OCI-M2 (cell line): Measurements from ENCODE around the gene RAPGEF1.

ENCODE experiments used
- DNase-seq: peaks from one replicate; lab custom pipeline; 2025; ENCODE audit not compliant: unreplicated experiment; lab: John Stamatoyannopoulos, UW

RAPGEF1 gene

DNA sequence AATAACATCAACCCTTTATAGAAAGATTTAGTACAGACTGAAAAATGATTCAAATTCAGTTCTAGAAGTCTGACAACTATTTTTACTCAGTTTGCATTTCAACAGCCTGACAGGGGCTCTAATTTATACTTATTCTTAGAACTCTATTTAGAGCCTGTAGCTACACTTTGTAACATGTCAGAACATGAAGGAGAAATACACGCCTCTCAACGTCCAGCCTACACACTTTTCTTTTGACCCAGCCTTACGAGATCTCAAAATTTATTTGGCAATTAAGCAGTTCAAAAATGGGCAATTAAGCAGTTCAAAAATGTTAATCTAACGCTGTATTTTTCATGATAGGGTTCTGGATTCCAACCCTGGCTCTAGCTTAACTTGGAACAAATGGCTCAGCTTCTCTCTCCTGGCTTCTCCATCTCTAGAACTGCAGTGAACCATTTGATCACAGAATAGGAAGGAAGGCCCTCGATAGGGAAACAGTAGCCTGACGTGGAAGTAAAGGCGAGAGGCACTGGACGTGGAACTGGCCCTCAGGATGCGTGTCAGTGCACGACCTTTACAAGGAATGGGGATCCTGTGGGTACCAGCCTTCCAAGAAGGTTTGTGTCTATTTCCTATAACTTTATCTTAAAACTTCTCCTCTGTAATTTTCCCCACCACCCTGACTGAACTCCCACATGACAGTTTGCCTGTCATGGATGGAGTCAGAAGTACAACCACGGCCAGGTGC is 128.1 kb downstream of the RAPGEF1 start:
- DNase-seq, result no peak

DNA sequence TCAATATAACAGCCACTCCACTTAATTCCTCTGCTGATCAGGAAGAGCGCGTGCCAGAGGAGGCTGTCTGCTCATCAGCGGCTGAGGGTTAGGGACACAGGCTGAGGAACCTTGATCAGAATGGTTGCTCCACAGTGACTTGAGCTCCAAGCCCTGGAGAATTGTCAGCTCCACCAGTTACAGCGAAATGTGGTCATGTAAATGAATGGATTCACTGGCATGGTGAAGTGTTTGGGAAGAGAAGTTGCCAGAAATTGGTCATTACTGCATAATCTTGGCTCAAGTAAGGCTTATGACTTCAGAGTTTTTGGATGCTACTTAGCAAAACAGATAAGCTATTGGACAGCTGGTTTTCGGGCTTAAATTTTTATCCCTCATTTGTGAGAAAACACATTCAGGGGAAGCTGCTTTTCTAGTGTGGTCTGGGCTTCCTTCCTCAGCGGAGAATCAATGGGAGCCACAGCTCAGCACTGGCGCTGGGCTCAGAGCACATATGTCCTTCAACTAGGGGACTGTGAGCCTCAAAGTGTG is 129.6 kb downstream of the RAPGEF1 start:
- no peak for DNase-seq

DNA sequence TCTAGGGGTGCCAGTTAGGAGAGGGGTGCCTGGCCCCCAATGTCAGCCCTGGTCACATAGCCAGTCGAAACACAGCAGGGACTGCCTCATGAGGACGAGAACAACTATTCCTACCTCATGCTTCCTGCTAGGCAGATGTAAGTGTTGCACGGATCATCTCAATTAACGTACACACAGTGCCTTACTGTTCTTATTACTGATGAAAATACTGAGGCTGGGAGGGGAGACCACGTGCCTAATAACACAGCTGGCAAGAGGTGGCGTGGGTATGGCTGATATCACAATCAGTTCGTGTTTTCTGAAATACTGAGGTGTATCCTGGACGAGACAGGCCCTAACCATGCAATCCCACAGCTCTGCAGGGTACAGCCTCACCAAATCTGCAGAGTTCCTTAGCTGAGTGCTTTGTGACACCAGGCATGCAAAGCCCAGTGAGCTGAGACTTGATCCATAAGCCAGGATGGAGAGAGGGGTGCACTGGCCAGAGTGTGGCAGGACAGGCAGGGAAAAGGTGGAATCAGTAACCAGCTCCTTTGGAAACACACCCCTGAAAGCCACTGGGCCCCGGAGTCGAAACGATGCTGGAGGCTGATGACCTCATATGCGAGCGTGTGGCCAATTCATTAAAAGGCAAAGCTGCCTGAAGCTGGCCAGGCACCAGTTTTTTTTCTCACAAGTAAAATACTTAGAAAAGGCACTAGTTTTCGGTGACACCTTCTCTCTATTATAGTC is 130.6 kb downstream of the RAPGEF1 start:
- DNase-seq, result no peak

DNA sequence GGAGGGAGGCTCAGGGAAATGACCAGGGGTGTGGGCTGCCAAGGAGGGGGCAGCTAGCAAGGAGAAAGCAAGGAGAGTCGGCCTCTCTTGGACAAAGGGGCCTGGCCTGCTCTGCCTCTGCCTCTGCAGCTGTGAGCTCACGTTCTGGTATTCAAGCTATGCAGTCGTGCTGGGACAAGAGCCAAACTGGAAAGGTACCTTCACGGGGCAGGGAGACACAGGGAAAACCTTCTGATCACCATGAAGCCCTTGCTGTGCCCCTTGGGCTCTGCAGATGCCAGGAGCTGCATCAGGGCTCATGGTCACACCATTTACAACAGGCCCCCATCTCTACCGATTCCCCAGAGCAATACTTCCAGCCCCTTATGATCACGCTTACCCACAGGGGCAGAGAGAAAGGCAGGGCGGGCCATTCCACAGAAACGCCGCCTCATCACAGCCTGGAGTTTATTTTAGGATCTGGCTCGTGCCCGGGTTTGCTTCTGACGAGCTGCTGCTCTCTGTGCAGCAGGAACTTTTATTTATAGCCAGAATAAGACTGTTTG is 131.3 kb downstream of the RAPGEF1 start:
- no peak for DNase-seq

DNA sequence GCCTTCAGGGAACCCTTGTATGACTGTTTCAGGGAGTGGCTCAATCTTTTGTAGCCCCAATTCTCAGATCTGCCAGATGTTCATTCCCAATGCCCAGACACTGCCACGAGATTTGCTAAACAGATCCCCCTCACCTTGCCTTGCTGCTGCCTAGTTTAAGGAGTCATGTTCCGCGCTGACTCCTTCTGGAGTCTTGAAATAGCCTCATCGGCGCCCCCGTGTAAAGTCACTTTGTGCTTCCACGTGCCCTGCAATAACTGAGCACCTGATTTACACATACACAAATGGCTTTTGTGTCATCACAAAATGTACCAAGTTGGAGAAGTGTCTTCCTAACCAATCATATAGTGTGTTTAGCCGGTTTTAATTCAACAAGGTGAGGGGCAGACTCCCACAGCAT is 132.3 kb downstream of the RAPGEF1 start:
- no peak for DNase-seq

DNA sequence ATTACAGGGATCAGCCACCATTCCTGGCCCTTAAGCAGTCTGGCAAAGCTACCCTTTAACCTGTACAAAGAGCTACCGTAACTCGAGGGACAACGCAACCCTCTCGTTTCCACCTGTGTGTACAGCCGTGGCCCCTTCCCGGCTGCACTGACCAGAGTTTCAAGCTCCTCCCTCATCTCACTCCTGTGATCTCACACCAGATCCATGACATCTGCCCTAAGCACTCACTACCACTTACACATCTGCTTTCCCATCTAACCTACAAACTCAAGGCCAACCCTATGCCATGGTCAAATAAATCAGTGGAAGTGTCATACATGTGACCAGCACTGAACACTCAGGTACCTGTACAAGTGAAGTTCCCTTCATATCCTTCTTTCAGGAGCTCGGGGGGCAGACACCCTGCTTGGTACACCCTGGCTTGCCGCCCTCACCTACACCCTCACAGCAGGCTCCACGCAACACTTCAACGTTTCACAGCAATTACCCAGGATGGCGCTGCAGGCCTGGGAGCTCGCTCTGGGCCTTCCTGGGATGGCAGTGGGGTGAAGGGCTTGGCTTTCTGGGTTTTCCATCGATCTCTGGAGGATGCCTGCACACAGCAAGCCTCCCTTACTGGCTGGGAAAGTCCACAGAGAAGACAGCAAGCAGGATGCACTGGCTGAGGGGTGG is 132.8 kb downstream of the RAPGEF1 start:
- no peak for DNase-seq

DNA sequence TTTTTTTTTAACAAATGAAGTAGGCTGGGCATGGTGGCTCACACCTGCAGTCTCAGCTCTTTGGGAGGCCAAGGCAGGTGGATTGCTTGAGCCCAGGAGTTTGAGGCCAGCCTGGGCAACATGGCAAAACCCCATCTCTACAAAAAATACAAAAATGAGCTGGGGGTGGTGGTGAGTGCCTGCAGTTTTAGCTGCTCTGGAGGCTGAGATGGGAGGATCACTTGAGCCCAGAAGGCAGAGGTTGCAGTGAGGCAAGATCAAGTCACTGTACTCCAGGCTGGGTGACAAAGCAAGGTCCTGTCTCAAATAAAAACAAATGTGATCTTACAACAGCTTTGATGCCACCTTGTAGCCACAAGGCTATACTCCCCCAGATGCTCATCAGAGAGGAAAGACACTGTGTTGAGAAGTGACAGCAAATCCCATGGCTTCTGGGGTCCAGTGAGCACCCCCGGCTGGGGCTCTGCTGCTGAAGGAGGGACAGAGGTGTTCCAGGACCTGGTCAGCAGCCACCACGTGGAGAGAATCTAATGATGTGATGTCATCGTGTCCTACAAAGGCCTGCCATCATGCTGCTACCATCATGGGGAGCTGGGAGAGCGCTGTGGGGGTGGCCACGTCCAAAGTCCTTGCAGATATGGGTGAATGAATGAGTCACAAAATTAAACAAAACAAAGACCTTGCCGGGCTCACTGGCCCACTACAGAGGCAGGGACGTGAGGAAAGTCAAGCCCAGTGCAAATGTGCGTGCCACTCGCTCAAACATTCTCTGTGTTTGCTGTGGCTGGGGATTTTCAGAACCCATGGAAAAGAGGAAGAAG is 133.9 kb downstream of the RAPGEF1 start:
- DNase-seq, result no peak

DNA sequence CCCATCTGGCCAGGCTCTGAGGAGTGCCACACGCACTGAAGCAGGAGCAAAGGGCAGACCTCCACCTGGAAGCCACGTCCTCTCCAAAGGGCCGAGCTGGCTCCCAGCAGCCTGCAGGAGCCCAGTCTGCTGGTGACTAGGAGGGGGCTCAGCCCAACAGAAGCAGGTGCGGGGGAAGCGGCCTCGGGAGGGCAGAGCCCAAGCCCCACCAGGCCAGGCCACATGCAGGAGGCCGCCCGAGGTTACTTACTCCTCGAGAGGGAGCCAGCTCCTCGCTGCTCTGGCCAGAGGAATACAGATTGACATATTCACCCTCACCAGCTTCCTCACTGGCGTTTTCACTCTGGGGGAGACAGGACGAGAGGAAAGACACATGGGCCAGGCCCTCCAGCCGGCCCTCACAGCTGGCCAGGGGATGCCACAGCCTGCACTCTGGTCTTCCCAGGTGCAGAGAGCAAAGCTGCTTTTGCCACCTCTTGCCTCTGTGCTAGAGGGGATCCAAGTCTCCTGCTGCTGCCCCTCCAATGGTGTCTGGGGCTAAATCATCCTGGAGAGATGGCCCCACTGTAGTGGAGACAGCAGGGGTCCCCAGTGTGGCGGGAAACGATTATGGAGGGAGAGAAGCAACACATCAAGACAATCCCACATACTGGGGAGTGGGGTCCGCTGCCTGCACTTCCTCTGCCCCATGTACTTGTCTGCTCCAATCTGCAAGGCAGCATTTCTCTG is 136.0 kb downstream of the RAPGEF1 start:
- no peak for DNase-seq

DNA sequence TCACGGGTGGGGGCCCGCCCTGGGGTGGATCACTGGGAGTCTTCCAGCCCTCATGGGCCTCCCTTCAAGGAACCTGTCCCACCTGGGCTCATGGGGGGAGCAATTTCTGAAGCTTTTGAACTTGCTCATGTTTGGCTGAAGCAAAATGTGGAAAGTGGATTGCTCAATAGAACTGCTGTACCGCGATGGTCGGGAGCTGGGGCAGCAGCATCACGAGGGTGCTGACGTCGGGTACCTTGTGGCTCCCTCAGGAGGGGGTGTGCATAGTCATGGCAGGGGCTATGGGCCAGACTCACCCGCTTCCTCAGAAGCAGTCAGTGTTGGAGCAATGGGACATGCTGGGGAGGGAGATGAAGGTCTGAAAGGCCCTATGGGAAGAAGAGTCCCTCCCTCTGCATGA is 136.7 kb downstream of the RAPGEF1 start:
- DNase-seq, result no peak

DNA sequence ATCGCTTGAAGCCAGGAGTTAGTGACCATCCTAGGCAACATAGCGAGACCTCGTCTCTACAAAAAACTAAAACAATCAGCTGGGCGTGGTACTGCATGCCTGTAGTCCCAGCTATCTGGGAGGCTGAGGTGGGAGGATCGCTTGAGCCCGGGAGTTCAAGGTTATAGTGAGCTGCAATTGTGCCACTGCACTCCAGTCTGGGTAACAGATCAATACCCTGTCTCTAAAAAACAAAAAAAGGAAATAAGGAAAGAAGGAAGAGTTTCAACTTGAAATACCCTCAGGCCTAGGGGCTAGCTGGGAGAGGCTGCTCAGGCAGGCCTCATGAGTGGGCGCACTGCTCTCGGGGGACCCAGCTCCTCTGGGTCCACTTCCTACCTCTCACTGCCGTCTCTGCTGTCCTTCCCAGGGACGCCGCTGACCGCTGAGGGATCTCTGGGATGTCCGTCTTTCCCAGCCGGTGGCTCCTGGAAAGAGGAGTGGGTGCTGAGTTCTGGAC is 138.1 kb downstream of the RAPGEF1 start:
- no peak for DNase-seq

DNA sequence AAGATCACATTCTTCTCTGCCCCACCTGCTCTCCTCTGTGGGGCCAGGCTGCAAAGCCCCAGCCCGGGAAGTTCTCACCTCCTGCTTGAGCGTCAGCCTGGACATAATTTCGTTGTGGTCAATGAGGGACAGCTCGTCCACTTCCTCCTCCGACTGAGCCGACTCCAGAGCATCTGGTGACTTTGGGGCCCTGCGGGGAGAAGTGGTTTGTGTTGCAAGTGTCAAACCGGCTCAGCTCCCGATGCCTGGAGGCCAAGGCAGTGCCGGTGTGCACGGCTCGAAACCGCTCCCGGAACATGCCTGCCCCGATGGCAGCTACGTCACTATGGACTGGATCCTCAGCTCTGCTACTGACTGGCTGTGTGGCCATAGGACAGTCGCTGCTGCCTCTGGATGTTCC is 141.8 kb downstream of the RAPGEF1 start:
- DNase-seq, result no peak

DNA sequence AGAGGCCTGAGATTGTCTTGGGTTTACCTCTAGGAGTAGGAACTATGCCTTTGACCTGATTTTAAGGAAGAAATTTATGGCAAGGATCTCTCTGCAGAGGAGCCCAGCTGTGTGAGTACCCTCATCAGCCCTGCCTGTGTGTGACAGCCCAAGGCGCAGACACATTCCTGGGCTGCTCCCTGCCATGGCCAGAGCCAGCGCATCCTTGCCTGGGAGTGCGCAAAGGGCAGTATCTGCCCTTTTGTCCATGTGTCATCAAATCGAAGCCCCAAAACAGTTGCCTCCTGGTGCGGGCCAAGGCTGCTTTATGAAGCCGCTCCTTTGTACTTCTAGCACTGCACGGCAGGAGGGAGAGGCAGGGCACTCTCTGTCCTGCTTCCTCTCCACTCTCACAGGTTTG is 142.6 kb downstream of the RAPGEF1 start:
- DNase-seq, result no peak

DNA sequence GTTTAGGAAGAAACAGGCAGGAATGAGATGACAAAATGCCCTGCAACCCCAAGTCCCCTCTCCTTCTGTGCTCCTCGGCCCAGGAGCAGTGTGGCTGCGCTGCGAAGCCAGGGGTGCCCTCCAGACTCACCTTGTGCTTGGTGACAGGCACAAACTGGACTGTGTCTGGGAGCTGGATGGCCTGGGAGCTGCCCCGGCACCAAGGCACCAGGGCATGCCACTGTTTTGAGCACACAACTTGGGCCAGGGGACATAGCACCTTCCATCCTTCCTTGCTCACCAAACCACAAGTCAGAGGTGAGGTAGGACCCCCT is 143.5 kb downstream of the RAPGEF1 start:
- no peak for DNase-seq

DNA sequence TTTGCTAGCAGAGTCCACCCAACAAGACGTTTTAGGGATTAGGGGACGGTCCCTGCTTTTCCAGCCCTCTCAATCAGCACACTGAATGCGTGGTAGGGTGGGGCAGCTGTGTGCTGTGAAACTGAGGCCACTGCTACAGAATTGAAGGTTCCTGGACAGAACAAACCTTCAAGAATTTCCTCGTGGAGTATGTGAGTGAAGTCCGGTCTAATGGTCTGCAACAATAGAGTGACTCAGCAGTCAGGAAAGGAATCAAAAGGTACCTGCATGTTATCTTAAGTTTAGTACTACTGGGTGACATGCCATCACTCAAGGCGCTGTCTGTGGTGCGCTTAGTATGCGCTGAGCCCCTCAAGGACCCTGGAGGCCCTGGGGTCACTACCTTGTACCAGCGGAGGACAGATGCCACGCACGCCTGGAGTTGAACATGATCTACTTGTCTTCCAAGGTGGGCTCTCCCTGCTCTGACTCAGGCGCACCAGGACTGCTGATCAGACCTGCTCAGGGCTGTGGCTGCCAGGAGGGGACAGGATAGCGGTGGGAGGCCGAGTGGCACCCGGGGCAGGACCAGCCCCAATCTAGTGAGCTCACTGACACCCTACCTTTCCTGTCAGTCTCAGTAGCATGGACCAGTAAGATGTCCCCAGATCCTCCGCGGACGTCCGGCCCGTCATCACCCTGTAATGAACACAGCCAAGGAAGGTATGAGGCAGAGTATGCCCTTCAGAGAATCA is 144.0 kb downstream of the RAPGEF1 start:
- DNase-seq, result no peak

DNA sequence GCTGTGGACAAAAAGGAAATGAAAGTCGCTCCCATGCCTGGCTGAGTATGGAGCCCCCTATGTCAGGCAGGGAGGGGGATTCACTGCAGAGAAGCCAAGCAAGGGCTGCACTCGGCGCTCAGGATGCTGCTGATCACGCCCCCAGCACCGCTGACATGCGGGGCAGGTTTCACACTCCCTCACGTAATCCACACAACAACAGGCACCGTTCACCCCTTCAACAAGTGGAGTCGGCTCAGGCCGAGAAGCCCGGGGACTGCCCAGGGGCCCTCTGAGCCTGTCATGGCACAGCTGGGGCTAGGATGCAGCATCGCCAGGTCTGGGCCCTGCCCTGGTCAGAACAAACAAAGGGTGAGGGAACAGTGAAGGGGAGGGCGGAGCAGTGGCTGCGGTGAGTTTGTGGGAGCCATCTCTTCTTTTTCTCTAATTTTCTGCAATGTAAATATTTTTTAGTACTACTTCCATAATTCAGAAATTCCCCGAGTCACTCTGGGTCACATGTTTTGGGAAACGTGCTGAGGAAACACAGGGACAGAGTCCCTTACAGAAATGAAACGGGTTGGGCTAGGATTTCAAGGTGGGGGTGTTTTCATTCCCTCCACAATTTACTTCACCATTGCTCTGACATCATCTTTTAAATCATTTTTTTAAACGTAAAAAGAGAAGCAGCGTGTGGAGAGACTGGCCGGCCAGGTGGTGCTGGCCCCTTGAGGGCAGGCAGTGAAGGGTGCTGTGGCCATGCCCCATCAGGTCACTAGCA is 144.8 kb downstream of the RAPGEF1 start:
- DNase-seq, result no peak

DNA sequence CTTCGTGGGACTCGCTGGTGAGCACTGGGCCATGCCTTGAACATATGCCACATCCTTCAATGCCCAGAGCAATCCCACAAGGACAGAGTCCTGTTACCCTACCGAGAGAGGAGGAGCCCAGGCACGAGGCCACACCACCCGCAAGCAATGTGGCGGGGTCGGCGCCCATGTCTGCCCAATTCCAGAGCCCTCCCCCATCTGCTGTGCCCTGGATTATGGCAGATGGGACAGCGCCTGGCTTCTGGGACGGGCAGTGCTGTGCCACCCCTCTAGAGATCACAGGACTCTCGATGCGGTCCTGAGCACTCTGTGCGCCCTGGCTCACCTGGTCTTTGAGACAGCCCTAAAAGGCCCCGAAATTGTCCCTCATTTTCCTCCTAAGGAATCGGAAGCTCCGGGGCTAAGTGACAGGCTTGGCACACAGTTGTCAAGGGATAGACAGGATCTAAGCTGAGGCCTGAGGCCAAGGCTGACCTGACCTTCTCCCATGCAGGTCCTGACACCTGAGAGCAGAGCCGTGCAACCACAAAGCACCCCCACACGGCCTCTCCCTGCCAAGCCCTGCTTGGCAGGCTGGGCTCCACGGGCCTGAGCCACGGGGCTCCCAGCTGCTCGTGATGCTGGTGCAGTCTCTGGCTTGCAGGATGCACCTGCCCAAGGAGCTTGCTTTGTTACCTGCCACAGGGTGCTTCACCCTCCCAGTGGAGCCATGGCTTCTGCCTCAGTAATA is 145.8 kb downstream of the RAPGEF1 start:
- no peak for DNase-seq

DNA sequence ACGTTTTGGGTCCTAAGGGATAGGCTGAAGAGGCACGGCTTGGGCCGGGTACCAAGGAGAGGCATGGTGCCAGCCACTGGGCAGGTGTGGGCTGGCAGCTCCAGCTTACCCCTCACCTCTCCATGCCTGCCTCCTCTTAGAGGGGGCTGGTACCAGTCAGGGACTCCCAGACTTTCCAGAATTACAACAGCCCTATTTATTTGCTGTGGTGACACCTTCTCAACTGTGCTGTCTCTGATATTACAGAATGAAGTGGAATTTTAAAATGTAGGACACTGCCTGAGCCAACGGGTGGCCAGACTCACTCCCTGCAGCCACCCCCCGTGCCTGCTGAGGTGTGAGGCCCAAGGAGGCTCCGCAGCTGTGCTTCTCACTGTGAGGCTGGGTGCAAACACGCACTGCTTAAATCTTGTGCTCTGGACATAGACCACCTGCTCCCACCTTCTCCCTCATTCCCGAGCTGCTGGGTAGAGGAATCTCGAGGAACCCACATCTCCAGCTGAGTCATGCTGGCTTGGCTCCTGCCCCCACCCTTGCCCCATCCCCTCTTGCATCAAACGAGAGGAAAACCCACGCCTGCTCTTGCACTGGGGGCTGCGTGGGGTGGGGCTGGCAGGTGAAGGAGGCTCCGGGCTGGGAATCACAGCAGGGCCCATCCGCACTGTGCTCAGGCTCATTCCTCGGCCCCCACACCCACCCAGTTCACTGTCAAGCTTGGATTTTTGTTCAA is 146.6 kb downstream of the RAPGEF1 start:
- no peak for DNase-seq
